HEK293T (cell line): Measurements from ENCODE around the gene SLC16A6.

ENCODE experiments used
- CTCF ChIA-PET: fragments of 350-600 bp; formaldehyde crosslinking; extraction: SDS; loops from one replicate; lab custom pipeline; 2021; ENCODE audit warnings: antibody characterized with exemption, inconsistent platforms; lab: Yijun Ruan, JAX
- POLR2A ChIA-PET: fragments of 350-600 bp; formaldehyde crosslinking; extraction: SDS; loops from one replicate; lab custom pipeline; 2020; ENCODE audit warnings: antibody characterized with exemption, inconsistent platforms; lab: Yijun Ruan, JAX
- DNase-seq: peaks from one replicate; pipeline ENCODE4 v3.0.0; 2012; ENCODE audit warnings: mixed read lengths; ENCODE audit errors: extremely low spot score
- ARNT ChIP-seq: fragments of 450-650 bp; IDR thresholded peaks from 2 replicates; pipeline ENCODE4 v1.6.1; 2017; ENCODE audit warnings: mild to moderate bottlenecking
- BHLHE40 ChIP-seq: fragments of 450-650 bp; IDR thresholded peaks from 2 replicates; pipeline ENCODE4 v1.6.1; 2016; ENCODE audit warnings: mild to moderate bottlenecking, moderate library complexity, borderline replicate concordance
- CTBP1 ChIP-seq: fragments of 450-650 bp; IDR thresholded peaks from 2 replicates; pipeline ENCODE4 v1.6.1; 2016; ENCODE audit warnings: borderline replicate concordance
- FOXA1 ChIP-seq: fragments of 450-650 bp; IDR thresholded peaks from 2 replicates; pipeline ENCODE4 v1.6.1; 2016; ENCODE audit warnings: mild to moderate bottlenecking
- FOXK2 ChIP-seq: fragments of 450-650 bp; IDR thresholded peaks from 2 replicates; pipeline ENCODE4 v1.6.1; 2016; ENCODE audit warnings: mild to moderate bottlenecking
- FOXM1 ChIP-seq: fragments of 450-650 bp; IDR thresholded peaks from 2 replicates; pipeline ENCODE4 v1.6.1; 2017; ENCODE audit warnings: mild to moderate bottlenecking, borderline replicate concordance
- HDGF ChIP-seq: fragments of 450-650 bp; IDR thresholded peaks from 2 replicates; pipeline ENCODE4 v1.6.1; 2017; ENCODE audit warnings: antibody characterized with exemption, borderline replicate concordance
- L3MBTL2 ChIP-seq: fragments of 450-650 bp; conservative IDR thresholded peaks from 2 replicates; pipeline ENCODE4 v1.6.1; 2016; ENCODE audit warnings: mild to moderate bottlenecking
- LEF1 ChIP-seq: fragments of 450-650 bp; IDR thresholded peaks from 2 replicates; pipeline ENCODE4 v1.6.1; 2017; ENCODE audit warnings: mild to moderate bottlenecking, borderline replicate concordance
- NFRKB ChIP-seq: fragments of 450-650 bp; IDR thresholded peaks from 2 replicates; pipeline ENCODE4 v1.6.1; 2016; ENCODE audit warnings: mild to moderate bottlenecking, moderate library complexity
- PKNOX1 ChIP-seq: fragments of 450-650 bp; IDR thresholded peaks from 2 replicates; pipeline ENCODE4 v1.6.1; 2016
- SP1 ChIP-seq: fragments of 450-650 bp; IDR thresholded peaks from 2 replicates; pipeline ENCODE4 v1.6.1; 2017
- SUZ12 ChIP-seq: fragments of 450-650 bp; IDR thresholded peaks from 2 replicates; pipeline ENCODE4 v1.6.1; 2016; ENCODE audit warnings: mild to moderate bottlenecking
- TARDBP ChIP-seq: fragments of 450-650 bp; IDR thresholded peaks from 2 replicates; pipeline ENCODE4 v1.6.1; 2016
- ZNF384 ChIP-seq: fragments of 450-650 bp; IDR thresholded peaks from 2 replicates; pipeline ENCODE4 v1.6.1; 2016

SLC16A6 gene

GRCh38 chr17:68320943-68321555 is 30.1 kb upstream of the SLC16A6 start:
- ChIA-PET POLR2A (no interaction called here), CTCF (interaction anchor here (0.5 to 1.2 kb wide), 2 partner anchors 67 to 78 kb away, joined by 3 read pairs; no protein-coding TSS in a partner anchor)
- TF ChIP-seq NFRKB (no peak), CTBP1 (no peak), ARNT (no peak), PKNOX1 (no peak), FOXM1 (no peak), SUZ12 (no peak), BHLHE40 (no peak), FOXA1 (no peak), HDGF (no peak)
- no peak for DNase-seq

DNA sequence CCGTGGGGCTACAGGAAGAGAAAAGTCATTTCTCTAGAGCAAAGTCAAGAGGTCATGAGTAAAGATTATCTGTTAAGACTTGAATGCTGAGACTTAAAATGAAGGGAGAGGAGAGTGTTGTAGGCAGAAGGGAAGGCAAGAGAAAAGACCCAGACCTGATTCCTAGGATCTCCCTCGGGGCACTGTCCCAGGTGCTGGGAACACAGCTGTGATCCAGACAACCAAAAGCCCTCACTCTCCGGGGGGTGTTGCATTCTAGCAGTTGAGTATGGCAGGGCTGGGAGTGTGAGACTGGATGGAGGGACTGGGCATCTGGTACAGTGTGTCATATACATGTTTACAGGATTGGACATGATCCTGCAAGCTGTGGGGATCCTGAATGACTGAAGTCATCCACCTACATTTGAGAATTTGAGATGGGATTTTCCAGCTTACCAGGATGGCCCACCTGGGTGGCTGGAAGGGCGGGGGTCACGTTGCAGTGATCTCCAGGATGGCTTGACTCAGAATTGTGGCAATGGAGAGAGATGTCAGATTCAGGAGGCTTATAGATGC is 29.5 kb upstream of the SLC16A6 start:
- CTCF ChIA-PET, result interaction anchor here (1.2 kb wide), 1 partner anchor 78 kb away, joined by 3 read pairs; no protein-coding TSS in a partner anchor
- TF ChIP-seq HDGF (no peak), PKNOX1 (no peak), FOXM1 (no peak), L3MBTL2 (no peak), FOXK2 (no peak), FOXA1 (no peak), TARDBP (no peak), SUZ12 (no peak), NFRKB (no peak), BHLHE40 (no peak), SP1 (no peak)
- POLR2A ChIA-PET, result no interaction called here
- DNase-seq, result no peak

GRCh38 chr17:68319410-68320162 is 28.7 kb upstream of the SLC16A6 start:
- CTCF ChIA-PET, result interaction anchor here (0.6 to 1.0 kb wide), 2 partner anchors 11 to 117 kb away, joined by 3 read pairs; no protein-coding TSS in a partner anchor
- POLR2A ChIA-PET, result interaction anchor here (1.2 kb wide), 1 partner anchor 10 kb away, joined by 3 read pairs; no protein-coding TSS in a partner anchor
- no peak for TF ChIP-seq FOXA1
- TF ChIP-seq SP1, result no peak
- no peak for TF ChIP-seq TARDBP
- no peak for TF ChIP-seq PKNOX1
- TF ChIP-seq NFRKB, result no peak
- TF ChIP-seq L3MBTL2, result no peak
- no peak for TF ChIP-seq FOXM1
- TF ChIP-seq SUZ12, result no peak
- TF ChIP-seq LEF1, result no peak

GRCh38 chr17:68318103-68318991 is 27.4 kb upstream of the SLC16A6 start:
- TF ChIP-seq FOXA1, result no peak
- no peak for TF ChIP-seq BHLHE40
- no peak for TF ChIP-seq TARDBP
- TF ChIP-seq PKNOX1, result no peak
- no peak for TF ChIP-seq L3MBTL2
- no peak for TF ChIP-seq ZNF384
- no peak for TF ChIP-seq SP1
- DNase-seq, result no peak
- ChIA-PET POLR2A (interaction anchor here (1.2 kb wide), 1 partner anchor 8 kb away, joined by 3 read pairs; no protein-coding TSS in a partner anchor), CTCF (interaction anchor here (0.5 kb wide), 1 partner anchor 150 kb away, joined by 3 read pairs; no protein-coding TSS in a partner anchor)

More at GRCh38 chr17:68319410-68320162, 28.7 kb upstream of the SLC16A6 start:
- no peak for DNase-seq

DNA sequence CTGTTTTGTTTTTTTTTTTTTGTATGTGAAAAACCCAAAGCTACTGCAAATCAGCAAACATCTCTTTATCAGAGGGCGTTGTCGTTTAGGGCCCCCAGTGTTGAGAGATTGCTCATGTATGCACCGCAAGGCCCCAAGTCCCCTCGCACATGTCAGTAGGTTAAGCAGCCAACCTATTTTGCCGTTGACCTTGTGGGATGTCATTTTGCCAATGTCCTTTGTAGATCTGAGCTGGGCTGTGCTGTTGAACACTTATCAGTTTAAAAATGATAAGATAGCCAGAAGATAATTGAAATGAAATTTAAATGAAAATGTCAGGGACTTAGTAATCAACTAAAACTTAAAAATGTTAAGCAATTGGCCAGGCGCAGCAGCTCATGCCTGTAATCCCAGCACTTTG is 26.5 kb upstream of the SLC16A6 start:
- no peak for DNase-seq
- POLR2A ChIA-PET, result no interaction called here
- CTCF ChIA-PET, result no interaction called here
- TF ChIP-seq BHLHE40 (no peak), FOXA1 (no peak), ZNF384 (no peak), ARNT (no peak), LEF1 (no peak), HDGF (no peak)
